Prostate gland (tissue), 2 donors: ENCODE data around the gene PAXX. TPM values are rescaled to one million over a fixed set of nuclear protein-coding genes. Genes with fewer than 3 reads are reported as not detected.

Source experiments
- DNase-seq: peaks from one replicate; pipeline ENCODE4 v3.0.0-alpha.2; 2019; ENCODE audit warnings: low spot score
- H3K27ac ChIP-seq, 2 donors: fragments of 200-600 bp; sonication (generic); 2 replicates each; pipeline ENCODE4 v1.5.1; 2017 to 2019
- H3K27me3 ChIP-seq: fragments of 200-600 bp; sonication (generic); replicated peaks from 2 replicates; pipeline ENCODE4 v1.5.1; 2019; ENCODE audit not compliant: insufficient read depth
- H3K36me3 ChIP-seq, 2 donors: fragments of 200-600 bp; sonication (generic); 1 replicate in 1 of 2; 2 replicates in 1 of 2; pipeline versions ENCODE4 v1.5.1 to v1.8.1; 2017 to 2019
- H3K4me1 ChIP-seq: fragments of 200-600 bp; sonication (generic); replicated peaks from 2 replicates; pipeline ENCODE4 v1.5.1; 2019
- H3K4me3 ChIP-seq, 2 donors: fragments of 200-600 bp; sonication (generic); 2 replicates each; pipeline ENCODE4 v1.5.1; 2017 to 2019
- H3K9me3 ChIP-seq: fragments of 200-600 bp; sonication (generic); 2 replicates; pipeline ENCODE4 v1.5.1; 2017
- CTCF ChIP-seq, 4 experiments: fragments of 200-600 bp in 2 of 4; fragments of 450-650 bp in 2 of 4; sonication (generic) in 2 of 4; IDR thresholded peaks; 1 replicate in 3 of 4; 2 replicates in 1 of 4; pipeline ENCODE4 v1.5.1; 2016 to 2019; ENCODE audit warnings: antibody characterized with exemption in 4 of 4, mild to moderate bottlenecking in 2 of 4, moderate library complexity in 2 of 4
- POLR2A ChIP-seq: fragments of 450-650 bp; IDR thresholded peaks from one replicate; pipeline ENCODE4 v1.6.1; 2016; ENCODE audit warnings: antibody characterized with exemption, mild to moderate bottlenecking
- POLR2AphosphoS5 ChIP-seq: sonication (generic); formaldehyde crosslinking; IDR thresholded peaks from one replicate; pipeline ENCODE4 v1.6.1; 2017; ENCODE audit warnings: antibody characterized with exemption
- WGBS: methylation state at CpG from one replicate; pipeline ENCODE4 v1.1.5; 2018; 5-methylcytosine and 5-hydroxymethylcytosine counted together
- intact Hi-C: fragments of 100-400 bp; cut with DNase I; formaldehyde crosslinking; loops from one replicate; pipeline ENCODE4 v1.14.2; 2022
- total RNA-seq, 2 donors: library from RNA; depleted of rRNA; stranded (reverse); fragments of >200 nt; gene quantifications; one replicate each; pipeline ENCODE4 v1.1.0, GENCODE V29; 2016

PAXX gene
- total RNA-seq, 2 donors from 2014 or later, result 61.6 to 71.8 TPM

DNA sequence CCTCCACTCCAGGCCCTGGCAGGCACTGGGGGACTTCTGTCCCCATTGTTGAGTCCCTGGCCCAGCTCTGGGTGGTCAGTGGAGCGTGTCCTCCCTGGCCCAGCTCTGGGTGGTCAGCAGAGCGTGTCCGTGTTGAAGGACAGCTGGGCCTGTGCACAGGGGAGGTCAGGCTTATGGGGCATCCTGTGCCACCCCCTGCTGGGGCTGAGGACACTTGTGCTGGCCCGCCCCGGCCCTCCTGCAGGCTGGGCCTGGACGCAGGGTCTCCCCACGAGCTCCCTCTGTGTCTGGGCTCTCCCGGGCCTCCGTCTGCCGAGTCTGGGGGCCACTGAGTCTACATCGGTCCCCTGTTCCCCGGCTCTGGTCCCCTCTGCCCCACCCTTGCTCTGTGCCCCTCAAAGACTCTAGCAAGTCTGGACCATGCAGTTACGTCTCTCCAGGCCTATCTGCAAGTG lies 15.6 kb downstream of the PAXX start:
- no peaks in the 10 kb centered on the region for H3K9me3 ChIP-seq
- H3K36me3 ChIP-seq, result no peaks in the 10 kb centered on the region
- DNase-seq, result no peak
- no peaks in the 10 kb centered on the region for H3K4me1 ChIP-seq
- H3K4me3 ChIP-seq, result no peak overlapping the region
- WGBS, result 92% methylated on average over 9 of the region's 13 CpGs
- no peak for TF ChIP-seq CTCF (IDR thresholded peaks at IDR 0.05)
- no peak for TF ChIP-seq POLR2A
- TF ChIP-seq POLR2AphosphoS5, result no peak
- intact Hi-C loops, result no loop called here
- H3K27ac ChIP-seq, result no peak overlapping the region
- H3K27me3 ChIP-seq, result no peaks in the 10 kb centered on the region

GRCh38 chr9:137008312-137008711 lies 16.1 kb downstream of the PAXX start:
- Histone ChIP-seq H3K4me1 (no peaks in the 10 kb centered on the region), H3K36me3 (no peaks in the 10 kb centered on the region), H3K9me3 (no peaks in the 10 kb centered on the region), H3K27ac (no peak overlapping the region), H3K27me3 (no peaks in the 10 kb centered on the region), H3K4me3 (no peak overlapping the region)
- intact Hi-C loops, result no loop called here
- WGBS, result 72% methylated on average over 14 of the region's 22 CpGs
- TF ChIP-seq POLR2AphosphoS5 (no peak), POLR2A (no peak), CTCF (IDR thresholded peaks at IDR 0.05) (no peak)
- DNase-seq, result no peak

DNA sequence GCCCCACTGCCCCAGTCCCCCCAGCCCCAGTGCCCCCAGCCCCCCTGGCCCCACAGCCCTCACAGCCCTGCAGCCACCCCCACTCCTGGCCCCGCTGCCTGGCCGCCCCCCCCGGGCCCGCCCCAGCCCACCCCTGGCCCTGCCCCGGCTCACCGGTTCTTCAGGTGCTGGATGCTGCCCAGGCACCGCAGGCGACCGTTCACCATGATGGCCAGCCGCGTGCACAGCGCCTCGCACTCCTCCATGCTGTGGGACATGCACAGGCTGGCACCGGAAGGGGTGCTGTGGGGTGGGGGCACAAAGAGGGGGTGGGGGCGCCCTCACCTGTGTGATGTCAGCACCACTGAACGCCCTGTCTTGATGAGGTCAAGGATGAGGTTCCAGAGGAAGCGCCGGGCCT lies 17.0 kb downstream of the PAXX start:
- 100% methylated on average over 2 of the region's 18 CpGs for WGBS
- no peak for DNase-seq
- TF ChIP-seq POLR2AphosphoS5 (no peak), CTCF (IDR thresholded peaks at IDR 0.05) (no peak), POLR2A (no peak)
- intact Hi-C loops, result no loop called here
- no peaks in the 10 kb centered on the region for H3K36me3 ChIP-seq
- H3K9me3 ChIP-seq, result no peaks in the 10 kb centered on the region
- no peak overlapping the region for H3K4me3 ChIP-seq
- H3K27ac ChIP-seq, result no peak overlapping the region
- no peaks in the 10 kb centered on the region for H3K27me3 ChIP-seq
- no peaks in the 10 kb centered on the region for H3K4me1 ChIP-seq

DNA sequence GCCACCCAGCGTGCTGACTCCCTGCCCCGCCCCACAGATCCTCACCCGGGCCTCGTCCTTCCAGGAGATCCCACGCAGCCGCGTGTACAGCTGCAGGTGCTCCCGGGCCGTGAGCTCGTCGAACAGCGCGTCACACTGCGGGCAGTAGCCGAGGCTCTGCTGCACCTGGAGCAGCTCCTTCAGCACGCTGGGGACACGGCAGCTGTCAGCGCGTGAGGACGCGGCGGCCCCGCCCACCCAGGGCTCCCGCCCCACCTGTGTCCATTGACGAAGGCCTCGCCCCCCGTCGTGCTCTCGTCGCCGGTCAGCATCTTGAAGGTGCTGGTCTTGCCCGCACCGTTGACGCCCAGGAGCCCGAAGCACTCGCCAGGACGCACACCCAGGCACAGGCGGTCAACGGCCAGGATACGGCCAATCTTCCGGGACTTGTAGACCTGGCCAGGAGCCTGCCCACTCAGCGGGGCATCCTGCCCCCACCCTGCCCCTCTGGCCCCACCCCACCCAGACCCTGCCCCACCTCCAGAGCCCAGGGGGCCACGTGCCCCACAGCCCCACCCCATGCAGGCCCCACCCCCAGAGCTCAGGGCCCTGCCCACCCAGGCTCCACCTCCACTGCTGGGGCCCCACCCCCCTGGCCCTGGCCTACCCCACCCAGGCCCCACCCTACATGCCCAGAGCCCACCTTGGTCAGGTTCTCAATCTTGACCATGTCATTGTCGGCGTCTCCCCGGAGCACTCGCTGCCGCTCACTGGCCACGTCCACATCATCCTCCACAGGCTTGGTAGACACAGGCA lies 17.9 kb downstream of the PAXX start:
- Histone ChIP-seq H3K9me3 (no peaks in the 10 kb centered on the region), H3K36me3 (no peaks in the 10 kb centered on the region), H3K27me3 (no peaks in the 10 kb centered on the region), H3K27ac (no peak overlapping the region), H3K4me1 (no peaks in the 10 kb centered on the region), H3K4me3 (no peak overlapping the region)
- no peak for DNase-seq
- WGBS, result 95% methylated on average over 49 of the region's 49 CpGs
- no peak for TF ChIP-seq POLR2AphosphoS5
- no peak for TF ChIP-seq POLR2A
- no peak for TF ChIP-seq CTCF (IDR thresholded peaks at IDR 0.05)
- intact Hi-C loops, result no loop called here

DNA sequence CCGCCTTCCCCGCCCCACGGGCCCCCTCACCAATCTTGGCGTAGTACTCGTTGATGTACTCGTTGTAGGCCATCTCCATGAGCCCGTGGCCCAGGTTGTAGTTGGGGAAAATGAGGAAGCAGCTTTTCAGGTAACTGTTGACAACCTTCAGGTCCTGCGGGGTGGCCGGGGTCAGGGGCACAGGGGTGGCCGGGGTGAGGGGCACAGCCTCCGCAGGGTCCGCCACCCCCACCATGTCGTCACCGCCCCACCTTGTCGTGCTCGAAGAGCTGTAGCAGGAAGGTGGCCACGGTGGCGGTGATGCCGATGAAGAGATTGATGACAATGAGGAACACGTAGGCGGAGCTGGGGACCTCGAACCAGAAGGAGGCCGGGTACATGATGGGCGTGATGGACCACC lies 18.9 kb downstream of the PAXX start:
- WGBS, result 95% methylated on average over 24 of the region's 24 CpGs
- DNase-seq, result no peak
- Histone ChIP-seq H3K27me3 (no peaks in the 10 kb centered on the region), H3K27ac (no peak overlapping the region), H3K4me3 (no peak overlapping the region), H3K36me3 (no peaks in the 10 kb centered on the region), H3K4me1 (no peaks in the 10 kb centered on the region), H3K9me3 (no peaks in the 10 kb centered on the region)
- TF ChIP-seq POLR2A (no peak), POLR2AphosphoS5 (no peak), CTCF (IDR thresholded peaks at IDR 0.05) (no peak)
- intact Hi-C loops, result no loop called here
